HG03064 (cell line): ENCODE data around the gene KATNAL2.
"Not testable (repeated sequence)": the region's sequence is repeated elsewhere in the genome, so short reads cannot be mapped to it uniquely, and the experiment has no call there.

Experiments used
- ATAC-seq: cut with Tn5 transposase; IDR thresholded peaks from one replicate; pipeline ENCODE4 v1.9.1; 2021; ENCODE audit warnings: low read depth; ENCODE audit not compliant: unreplicated experiment

KATNAL2 gene

DNA sequence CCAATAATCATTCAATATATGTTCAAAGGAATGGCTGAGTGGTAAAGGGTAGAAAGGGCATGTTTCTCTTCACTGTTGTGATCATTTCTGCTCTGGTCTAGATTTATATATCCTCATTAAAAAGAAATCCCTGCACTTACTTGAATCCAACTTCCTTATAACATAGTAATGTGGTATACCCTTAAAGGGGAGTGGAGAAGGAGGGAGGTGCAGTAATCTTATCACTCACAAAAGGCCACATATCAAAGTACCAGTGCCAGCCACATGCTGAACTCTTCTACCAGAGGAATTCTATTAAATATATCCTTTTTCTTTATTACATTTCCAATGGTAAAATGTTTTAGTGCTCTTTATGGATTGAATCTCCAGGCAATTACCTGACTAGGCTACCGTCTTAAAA, 3.3 kb downstream of the KATNAL2 start:
- ATAC-seq = no peak

DNA sequence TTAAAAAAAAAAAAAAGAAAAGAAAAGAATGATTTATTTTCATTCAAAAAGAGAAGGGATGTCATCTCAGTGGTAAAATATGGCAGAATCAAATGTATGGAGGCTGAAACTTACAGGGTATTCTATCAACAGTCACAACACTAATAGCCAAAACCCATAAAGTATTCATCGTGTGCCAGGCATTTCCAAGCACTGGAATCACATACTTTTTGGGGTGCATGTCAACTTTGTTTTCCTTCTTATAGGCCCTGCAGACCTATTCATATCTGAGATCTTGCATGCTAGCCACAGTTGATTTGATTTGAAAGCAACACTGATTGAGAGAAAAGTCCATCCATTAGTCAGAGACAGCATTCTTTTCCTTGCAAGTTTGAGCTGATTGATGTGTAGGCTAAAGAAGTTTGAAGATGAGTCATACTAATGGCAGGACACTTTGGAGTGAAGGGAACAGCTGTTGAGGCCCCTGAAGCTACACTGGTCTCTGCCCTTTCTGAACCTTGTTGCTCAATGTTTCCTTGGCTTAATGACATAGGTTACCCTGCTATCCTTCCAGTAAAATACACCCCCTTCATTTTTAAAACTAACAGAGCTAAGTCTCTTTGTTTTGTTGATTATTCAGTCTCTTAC, 22.0 kb downstream of the KATNAL2 start:
- ATAC-seq = no peak

DNA sequence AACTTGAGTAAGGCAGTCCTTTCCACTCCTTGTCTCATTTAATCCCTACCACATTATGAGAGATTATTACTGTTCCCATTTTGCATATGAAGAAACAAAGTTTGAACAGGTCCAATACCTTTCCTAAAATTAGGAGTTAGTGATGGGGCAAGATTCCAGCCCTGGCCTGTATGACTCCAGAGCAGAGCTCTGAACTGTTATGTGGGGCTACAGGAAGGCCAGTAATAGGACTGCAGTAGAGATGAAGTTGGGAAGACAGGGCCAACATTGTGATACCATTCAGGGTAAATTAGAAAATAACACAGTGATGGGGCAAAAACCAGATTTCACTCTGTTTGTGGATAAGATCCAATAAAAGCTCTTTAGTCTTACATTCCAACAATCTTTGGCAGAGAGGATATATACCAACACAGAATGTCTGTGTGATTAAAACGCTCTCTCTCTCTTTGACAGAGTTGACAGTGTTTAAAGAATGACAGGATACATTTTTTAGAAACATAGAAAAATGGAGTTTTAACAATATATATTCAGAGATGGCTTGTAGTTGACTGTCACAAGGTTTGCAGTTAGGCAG, 22.7 kb downstream of the KATNAL2 start:
- no peak for ATAC-seq

DNA sequence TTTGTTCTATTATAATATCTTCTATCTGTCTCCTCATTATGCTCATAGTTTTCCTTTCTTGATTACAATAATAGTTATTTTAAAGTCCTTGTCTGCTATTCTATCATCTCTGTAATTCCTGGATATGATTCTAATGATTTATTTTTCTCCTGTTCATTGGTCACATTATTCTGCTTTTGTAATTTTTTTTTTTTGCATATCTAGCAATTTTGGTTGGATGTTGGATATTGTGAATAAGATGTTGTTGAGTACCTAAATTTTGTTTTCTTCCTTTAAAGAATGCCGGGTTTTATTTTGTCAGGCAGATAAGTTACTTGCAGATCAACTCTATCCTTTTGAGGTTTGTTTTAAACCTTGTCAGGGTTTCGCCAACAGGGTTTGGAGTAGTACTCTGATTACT, 25.2 kb downstream of the KATNAL2 start:
- ATAC-seq = no peak

DNA sequence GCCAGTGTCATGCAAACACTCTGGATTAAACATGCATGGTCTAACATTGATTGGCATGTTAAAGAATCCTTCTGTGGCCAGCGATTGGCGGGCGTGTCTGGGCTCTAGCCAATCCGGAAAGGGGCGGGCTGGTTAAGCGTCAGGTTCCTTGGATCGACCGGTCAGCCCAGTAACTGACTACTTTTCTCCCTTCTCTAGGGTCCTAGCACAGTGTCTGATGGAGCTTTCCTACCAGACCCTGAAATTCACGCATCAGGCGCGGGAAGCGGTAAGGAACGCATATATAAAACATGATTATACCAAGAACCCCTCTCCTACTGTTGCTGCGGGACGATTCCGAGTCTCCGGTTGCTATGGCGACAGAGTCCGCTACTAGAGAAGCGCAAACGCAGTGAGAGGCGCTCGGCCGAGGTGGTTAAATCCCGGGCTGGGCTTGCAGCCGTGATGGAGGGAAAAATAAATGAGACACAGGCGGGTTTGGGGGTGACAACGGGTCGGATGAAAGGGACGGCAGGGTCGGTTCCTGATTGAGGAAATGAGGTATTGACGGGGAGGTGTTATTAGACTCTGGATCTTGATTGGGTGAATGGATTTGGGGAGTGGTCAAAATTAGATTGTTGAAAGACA, 29.4 kb downstream of the KATNAL2 start:
- ATAC-seq = peak; percentile 97

DNA sequence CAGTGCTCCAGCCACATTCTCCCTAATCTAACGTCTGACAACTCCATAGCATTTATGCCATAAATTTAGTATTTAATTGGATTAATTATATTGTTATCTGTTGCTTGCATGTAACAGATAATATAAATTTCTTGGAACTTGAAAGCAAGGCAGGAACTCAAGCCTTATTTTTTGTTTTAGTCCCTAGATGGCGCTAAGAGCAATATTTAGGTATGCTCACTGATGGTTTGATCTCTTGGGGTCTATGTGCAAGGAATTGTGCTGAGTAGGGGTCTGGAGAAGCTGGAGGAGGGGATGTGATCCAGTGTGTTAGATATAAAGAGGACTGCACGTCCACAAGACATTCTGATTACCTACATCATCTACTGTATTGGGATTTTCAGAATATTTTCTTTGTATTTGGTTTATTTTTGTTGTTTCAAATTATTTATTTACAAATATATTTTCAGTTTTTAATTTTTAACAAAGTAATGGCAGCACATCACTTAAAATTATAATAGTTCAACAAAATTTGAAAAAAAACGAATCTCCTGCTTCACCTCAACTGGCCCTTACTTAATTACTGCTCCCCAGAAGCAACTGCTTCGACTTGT, 32.8 kb downstream of the KATNAL2 start:
- ATAC-seq = no peak

DNA sequence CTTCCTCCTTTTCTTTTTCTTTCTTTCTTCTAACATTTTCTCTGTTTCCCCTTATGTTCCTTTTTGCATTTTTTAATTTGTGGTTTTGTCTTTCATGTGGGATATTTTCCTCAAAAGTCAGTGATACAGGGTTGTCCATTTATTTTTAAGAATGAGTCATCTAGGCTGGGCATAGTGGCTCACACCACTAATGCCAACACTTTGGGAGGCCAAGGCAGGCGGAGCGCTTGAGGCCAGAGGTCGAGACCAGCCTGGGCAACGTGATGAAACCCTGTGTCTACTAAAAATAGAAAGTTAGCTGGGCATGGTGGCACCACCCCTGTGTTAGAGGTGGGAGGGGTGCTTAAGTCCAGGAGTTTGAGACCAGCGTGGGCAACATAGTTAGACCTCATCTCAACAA, 35.8 kb downstream of the KATNAL2 start:
- ATAC-seq = no peak

DNA sequence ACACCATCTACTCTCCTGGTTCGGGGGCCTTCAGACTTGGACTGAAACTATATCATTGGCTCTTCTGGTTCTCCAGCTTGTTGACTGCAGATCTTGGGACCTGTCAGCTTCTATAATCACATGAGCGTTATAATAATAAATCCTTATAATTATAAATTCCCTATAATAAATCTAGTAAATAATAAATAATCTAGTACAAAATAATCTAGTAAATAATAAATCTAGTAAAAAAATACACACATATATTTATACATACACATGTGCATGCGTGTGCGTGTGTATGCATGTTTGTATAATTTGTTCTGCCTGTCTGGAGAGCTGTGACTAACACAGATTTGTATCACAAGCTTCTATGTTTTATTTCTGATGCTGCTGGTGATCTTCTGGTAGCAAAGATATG, 40.8 kb downstream of the KATNAL2 start:
- ATAC-seq = no peak

DNA sequence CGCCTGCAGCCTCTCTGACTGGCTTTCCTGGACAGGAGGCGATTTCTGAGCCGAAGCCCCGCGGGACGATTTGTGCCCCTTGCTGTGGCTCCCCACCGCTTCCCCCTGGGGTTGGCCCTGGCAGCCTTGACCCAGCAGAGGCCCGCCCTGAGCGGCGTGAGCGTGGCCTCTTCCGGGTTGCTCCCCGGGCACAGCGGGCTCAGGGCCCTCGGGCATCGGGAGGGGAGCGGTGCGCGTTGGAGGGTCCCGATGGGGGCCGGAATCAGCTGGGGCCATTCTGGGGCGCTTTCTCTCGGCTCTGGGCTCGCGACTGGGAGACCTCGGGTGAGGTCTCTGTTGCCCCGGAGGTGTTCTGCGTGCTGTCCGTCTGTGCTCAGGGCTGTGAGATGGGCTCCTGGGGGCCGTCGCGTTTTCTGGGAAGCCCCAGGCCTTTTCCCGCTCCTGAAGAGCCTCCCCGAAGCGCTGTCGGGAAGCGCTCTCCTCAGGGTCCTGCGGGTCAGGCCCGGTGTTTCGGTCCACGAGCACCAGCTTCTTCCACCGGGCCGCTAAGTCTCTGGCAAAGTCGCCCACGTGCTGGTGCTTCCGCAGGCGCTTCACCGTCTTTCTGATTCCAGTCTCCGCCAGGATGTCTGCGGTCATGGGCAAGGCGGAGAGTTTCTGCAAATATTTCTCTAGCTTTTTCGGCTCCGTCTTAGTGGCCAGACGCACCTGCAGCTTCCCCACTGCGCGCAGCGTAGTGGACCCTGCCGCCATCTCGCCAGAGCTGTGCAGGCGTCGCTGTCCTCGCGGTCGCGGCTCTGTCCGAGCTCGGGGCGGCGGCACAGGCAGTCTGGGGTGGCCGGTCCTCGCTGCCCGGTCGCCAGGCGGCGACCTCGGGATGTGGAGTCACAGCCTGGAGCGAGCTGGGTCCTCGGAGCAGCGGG, 46.5 kb downstream of the KATNAL2 start:
- not testable (repeated sequence) for ATAC-seq

DNA sequence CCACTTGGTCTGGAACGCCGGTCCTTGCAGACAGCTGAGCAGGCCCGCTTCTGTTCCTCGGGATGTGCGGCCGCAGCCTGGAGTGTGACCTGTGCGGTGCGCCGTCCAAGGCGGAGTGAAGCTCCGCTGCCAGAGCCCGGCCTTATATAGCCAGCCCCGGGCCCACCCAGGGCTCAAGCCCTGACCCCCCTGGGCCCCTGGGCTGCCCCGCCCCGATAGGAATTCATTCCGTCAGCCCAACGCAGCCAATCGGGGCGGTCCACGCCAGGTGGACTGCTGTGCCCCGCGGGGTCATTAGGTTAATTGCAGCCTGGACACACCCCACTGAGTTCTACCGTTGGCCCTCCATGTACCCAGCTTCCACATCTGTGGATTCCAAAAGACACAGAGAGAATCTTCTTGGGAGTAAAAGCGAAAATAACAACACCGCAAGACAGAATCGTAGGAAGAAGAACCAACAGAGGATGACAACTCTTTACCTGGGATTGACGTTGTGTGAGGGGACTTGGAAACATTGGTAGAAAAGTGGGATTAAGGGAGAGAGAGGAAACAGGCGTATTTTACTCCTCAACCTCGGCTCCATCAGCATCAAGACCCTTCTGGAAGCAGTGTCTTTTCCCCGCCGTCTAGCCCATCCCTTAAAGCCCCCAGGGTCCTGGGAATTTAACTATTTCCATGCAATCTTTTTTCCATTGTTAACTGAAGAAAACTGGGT, 47.3 kb downstream of the KATNAL2 start:
- not testable (repeated sequence) for ATAC-seq

DNA sequence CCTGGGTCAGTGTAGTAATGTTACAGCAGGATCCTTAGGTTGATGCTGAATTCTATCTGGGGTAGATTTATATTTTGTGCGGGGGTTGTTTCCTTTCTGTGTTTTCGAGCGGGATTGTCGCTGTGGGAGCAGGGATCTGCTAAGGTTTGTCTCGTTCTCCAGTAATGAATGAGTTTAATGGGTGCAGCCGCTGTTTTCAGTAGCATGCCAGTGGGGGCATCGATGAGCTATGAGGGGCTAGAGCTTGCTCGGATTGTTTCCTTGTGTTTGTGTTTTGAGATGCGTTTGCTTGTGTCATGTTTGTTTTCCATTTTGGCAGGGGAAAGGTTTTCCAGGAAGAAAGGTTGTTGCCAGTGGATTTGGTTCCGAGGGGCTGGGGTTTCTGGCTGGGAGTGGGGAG, 48.9 kb downstream of the KATNAL2 start:
- ATAC-seq = not testable (repeated sequence)

DNA sequence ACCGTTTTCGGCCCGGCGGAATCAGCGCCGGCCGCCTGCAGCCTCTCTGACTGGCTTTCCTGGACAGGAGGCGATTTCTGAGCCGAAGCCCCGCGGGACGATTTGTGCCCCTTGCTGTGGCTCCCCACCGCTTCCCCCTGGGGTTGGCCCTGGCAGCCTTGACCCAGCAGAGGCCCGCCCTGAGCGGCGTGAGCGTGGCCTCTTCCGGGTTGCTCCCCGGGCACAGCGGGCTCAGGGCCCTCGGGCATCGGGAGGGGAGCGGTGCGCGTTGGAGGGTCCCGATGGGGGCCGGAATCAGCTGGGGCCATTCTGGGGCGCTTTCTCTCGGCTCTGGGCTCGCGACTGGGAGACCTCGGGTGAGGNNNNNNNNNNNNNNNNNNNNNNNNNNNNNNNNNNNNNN, 52.1 kb downstream of the KATNAL2 start:
- not testable (repeated sequence) for ATAC-seq

DNA sequence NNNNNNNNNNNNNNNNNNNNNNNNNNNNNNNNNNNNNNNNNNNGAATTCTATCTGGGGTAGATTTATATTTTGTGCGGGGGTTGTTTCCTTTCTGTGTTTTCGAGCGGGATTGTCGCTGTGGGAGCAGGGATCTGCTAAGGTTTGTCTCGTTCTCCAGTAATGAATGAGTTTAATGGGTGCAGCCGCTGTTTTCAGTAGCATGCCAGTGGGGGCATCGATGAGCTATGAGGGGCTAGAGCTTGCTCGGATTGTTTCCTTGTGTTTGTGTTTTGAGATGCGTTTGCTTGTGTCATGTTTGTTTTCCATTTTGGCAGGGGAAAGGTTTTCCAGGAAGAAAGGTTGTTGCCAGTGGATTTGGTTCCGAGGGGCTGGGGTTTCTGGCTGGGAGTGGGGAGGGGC, 102.5 kb downstream of the KATNAL2 start:
- ATAC-seq = not testable (repeated sequence)

DNA sequence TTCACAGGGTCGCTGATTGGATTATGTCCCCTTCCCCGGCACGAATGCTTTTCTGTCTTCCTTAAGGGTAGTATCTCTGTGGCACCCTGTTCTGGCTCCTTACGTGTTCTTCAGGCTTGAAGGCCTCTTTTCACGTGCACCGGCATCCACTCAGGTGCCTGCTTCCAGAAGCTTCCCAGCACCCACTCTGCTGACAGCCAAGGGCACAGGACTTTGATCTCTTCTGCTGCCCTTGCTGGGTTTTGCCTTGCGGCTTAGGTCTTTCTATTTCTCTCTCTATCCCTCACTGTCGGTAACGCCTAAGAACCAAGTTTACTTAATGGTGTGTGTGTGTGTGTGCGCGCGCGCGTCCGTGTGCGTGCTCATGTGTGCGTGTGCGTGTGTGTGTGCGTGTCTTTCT, 103.4 kb downstream of the KATNAL2 start:
- not testable (repeated sequence) for ATAC-seq

DNA sequence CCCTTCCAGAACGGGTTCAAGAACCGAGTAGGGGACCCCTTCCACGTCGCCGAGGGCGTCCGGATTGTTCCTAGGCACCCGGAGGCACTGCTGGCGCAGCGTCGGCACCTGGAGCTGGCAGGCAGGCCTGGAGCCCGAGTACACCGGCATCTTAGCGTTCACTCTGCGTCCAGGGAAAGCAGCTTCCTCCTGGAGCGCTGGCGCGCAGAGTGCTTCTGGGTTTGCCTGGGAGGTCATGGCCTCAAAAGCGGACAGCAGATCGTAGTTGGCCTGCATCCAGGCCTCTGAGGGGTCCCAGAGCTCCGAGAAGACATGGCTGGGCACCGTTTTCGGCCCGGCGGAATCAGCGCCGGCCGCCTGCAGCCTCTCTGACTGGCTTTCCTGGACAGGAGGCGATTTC, 105.4 kb downstream of the KATNAL2 start:
- ATAC-seq = not testable (repeated sequence)

DNA sequence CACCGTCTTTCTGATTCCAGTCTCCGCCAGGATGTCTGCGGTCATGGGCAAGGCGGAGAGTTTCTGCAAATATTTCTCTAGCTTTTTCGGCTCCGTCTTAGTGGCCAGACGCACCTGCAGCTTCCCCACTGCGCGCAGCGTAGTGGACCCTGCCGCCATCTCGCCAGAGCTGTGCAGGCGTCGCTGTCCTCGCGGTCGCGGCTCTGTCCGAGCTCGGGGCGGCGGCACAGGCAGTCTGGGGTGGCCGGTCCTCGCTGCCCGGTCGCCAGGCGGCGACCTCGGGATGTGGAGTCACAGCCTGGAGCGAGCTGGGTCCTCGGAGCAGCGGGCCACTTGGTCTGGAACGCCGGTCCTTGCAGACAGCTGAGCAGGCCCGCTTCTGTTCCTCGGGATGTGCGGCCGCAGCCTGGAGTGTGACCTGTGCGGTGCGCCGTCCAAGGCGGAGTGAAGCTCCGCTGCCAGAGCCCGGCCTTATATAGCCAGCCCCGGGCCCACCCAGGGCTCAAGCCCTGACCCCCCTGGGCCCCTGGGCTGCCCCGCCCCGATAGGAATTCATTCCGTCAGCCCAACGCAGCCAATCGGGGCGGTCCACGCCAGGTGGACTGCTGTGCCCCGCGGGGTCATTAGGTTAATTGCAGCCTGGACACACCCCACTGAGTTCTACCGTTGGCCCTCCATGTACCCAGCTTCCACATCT, 106.5 kb downstream of the KATNAL2 start:
- not testable (repeated sequence) for ATAC-seq

DNA sequence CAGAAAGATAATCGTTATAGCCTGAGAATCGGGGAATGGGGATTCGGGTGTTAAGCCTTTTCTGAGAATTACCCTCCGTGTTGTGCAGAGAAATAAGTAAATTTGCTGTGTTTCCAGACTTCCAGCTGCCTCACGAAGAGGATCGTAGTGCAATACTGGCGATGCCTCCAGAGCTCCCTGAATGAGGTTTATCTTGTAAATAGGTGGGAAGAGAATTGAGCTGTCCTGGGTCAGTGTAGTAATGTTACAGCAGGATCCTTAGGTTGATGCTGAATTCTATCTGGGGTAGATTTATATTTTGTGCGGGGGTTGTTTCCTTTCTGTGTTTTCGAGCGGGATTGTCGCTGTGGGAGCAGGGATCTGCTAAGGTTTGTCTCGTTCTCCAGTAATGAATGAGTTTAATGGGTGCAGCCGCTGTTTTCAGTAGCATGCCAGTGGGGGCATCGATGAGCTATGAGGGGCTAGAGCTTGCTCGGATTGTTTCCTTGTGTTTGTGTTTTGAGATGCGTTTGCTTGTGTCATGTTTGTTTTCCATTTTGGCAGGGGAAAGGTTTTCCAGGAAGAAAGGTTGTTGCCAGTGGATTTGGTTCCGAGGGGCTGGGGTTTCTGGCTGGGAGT, 108.3 kb downstream of the KATNAL2 start:
- not testable (repeated sequence) for ATAC-seq

DNA sequence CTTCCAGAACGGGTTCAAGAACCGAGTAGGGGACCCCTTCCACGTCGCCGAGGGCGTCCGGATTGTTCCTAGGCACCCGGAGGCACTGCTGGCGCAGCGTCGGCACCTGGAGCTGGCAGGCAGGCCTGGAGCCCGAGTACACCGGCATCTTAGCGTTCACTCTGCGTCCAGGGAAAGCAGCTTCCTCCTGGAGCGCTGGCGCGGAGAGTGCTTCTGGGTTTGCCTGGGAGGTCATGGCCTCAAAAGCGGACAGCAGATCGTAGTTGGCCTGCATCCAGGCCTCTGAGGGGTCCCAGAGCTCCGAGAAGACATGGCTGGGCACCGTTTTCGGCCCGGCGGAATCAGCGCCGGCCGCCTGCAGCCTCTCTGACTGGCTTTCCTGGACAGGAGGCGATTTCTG, 111.3 kb downstream of the KATNAL2 start:
- ATAC-seq = not testable (repeated sequence)
